ENCODE results near the gene RIC1.

DNA sequence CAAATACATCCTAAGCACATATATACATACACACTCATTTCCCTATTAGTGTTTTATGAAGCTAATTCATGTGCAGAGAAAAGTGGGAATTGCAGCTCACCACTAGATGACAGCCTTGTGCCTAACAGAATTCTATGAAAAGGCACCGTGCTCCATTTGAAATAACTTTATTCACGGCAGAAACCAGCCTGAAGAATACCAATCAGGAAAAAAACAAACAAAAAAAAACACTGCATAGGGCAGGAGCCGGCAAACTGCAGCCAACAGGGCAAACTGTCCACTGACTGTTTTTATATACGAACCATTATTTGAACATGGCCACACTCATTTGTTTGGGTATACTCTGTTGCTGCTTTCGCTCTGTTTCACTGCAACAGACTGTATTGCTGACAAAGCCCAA, 170.4 kb downstream of the RIC1 start:
- peak in 5 of 6 experiments; percentile 33 to 68 (median 39) for TF ChIP-seq CTCF (IDR thresholded peaks at IDR 0.05)
- no peak for TF ChIP-seq POLR2A (IDR thresholded peaks at IDR 0.05)
